GM18502 (cell line): Measurements from ENCODE around the gene PSTK.

Source experiments
- ATAC-seq: cut with Tn5 transposase; IDR thresholded peaks from one replicate; pipeline ENCODE4 v1.9.1; 2021; ENCODE audit warnings: mild to moderate bottlenecking; ENCODE audit not compliant: unreplicated experiment, poor library complexity

Gene PSTK

GRCh38 chr10:123017421-123018165 lies 37.4 kb downstream of the PSTK start:
- no peak for ATAC-seq

DNA sequence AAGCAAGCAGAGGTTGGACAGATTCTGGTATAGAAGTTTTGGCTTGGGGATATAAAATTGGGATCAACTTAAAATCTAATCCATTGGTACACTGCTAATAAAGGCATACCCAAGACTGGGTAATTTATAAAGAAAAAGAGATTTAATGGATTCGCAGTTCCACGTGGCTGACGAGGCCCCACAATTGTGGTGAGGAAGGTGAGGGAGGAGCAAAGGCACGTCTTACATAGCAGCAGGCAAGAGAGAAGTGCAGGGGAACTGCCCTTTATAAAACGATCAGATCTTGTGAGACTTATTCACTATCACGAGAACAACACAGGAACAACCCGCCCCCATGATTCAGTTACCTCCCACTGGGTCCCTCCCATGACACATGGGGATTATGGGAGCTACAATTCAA lies 38.3 kb downstream of the PSTK start:
- no peak for ATAC-seq

DNA sequence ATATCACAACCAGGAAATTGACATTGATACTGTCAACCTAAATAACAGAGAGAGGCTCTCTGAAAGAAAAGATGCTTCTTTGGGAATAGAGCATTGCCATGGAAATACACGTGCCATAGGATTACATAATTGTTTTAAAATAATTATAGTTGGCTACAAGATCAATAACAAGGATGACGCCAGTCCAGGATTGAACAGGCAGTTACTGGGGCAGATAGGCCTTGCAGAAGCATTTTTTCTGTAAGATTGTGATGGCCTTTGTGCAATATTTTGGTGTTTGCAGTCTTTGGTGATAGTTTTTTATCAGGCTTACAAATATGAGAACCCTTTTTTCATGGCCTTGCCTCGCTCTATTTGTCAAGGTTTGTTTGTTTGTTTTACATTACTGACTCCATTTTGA lies 39.1 kb downstream of the PSTK start:
- no peak for ATAC-seq

- no peak for ATAC-seq
Observed at GRCh38 chr10:123019941-123020703, 39.9 kb downstream of the PSTK start.

DNA sequence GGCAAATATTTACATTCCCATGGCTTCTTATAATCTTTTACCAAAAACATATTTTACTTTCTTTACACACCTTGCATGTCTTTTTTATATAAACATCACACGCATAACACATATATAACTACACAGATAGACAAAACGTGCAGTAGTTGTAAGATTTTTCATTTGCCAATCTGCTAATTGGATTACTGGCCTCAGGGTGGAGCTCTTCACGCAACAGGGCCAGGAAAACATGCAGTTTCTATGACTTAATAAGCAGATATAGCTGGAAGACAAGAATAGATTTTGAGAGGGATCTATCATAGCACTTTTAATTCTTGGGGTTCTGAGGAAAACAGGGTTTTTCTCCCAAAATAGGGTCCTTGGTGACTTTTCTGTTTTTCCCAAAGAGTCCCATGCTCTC lies 41.3 kb downstream of the PSTK start:
- ATAC-seq = no peak

- no peak for ATAC-seq
Observed at GRCh38 chr10:123024540-123024939, 44.3 kb downstream of the PSTK start.

GRCh38 chr10:123026302-123026701 lies 46.1 kb downstream of the PSTK start:
- no peak for ATAC-seq

DNA sequence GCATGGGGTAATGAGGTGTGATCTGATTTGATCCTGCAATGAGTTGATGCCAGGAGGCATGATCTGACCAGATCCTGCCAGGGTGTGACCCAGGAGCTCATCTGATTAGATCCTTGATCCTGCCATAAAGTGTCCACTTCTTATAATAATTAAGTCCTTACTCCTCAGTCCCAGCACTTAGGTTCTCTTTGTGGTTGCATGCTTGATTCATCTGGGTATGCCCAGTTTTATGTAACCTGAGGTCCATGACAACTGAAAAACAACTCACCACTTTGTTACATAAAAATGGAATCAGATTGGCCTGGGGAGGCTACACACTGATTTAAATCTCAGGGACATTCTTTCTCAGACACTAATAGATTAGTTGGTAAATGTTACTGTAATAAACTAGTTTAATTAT lies 47.7 kb downstream of the PSTK start:
- no peak for ATAC-seq

DNA sequence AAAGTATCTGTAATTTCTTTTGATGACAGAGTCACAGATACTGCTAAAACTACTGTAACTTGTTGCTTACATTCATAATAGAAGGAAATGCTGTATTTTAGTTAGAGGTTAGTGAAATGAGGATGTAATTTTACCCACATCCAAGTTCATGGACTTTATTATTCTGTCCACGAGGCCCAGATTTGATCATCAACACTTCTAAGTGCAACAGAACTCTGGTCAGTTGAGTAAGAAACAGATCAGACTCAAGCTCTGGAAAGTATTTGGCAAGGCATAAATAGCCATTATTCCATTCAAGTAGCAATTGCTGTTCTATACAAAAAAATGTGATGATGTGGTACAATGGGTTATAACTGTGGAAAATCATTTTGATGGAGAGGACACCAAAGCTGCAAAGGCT lies 50.9 kb downstream of the PSTK start:
- no peak for ATAC-seq

DNA sequence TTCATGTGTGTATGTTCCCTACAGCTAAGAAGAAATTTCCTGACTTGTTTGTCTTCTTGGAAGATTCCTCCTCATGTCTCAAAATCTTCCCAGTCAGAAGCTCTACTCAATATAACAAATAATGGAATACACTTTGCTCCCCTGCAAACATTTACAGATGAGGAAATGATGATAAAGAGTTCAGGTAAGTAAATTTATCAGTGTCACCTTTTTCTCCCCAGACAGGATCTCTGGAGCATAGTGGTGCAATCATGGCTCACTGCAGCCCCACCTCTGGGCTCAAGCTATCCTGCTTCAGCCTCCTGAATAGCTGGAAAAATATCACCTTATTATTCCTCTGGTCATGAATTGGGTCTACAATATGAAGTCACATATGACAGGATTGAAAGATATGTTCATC lies 54.1 kb downstream of the PSTK start:
- no peak for ATAC-seq

DNA sequence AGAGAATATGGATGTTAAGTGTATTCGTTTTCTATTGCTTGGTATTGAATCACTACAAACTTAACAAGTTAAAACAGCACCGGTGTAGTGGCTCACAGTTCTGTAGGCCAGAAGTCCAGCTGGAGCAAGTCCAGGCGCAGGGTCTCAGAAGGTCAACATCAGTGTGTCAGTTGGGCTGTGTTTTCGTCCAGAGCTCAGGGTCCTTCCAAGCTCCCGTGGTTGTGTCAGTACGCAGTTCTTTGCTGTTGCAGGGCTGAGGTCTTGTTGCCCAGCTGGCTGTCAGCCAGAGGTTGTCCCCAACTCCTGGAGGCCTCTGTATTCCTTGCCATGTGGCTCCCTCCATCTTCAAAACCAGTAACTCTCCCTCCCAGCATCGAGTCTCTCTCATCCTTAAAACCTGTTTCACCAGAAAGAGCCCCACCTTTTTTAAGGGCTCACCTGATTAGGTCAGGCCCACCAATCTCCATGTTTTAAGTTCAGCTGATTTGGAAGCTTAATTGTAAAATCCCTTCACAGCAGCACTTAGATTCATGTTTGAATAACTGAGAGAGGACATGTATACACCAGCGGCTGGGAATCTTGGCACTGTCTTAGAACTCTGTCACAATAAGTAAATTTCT lies 55.4 kb downstream of the PSTK start:
- no peak for ATAC-seq

DNA sequence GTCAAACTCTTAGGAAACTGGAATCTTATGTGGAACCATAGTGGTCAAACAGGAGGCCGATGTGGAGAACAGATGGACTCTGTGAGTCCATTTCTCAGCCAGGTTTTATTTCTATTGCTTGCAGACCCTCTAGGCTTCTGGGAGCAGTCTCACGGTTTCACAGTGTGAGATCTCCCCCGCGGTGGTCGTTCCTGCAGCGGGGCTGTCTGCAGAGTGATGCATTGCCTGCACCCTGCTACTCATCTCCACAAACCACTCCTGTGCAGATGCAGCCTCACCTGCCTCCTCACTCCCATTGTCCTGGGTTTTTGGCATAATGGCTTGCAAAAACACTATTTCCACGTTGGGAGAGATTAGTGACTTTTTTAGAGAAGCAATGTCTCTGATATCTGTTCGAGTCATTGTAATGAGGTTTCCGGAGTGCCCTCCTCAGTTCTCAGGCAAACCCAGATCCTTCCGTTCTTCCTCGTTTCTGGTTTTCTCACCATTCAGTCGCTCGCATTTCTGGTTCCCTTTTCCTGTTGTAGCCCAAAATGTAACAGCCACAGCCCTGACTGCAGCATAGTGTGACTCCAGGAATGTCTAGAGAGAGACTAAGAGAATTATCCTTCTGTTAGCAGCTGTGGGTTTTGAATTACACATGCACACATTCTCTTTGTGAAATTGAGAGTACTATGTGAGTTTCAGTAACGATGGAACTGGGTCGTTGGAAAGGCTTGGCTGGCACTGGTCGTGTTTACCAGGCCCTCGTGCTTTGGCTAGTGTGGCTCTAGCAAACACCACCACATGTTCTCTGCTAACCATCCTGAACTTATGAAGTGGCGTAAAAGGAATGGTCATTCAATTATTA lies 58.8 kb downstream of the PSTK start:
- no peak for ATAC-seq

- ATAC-seq = no peak
Observed at GRCh38 chr10:123039632-123039930, 59.4 kb downstream of the PSTK start.
